ENCODE measurements around the gene PCGF3.

DNA sequence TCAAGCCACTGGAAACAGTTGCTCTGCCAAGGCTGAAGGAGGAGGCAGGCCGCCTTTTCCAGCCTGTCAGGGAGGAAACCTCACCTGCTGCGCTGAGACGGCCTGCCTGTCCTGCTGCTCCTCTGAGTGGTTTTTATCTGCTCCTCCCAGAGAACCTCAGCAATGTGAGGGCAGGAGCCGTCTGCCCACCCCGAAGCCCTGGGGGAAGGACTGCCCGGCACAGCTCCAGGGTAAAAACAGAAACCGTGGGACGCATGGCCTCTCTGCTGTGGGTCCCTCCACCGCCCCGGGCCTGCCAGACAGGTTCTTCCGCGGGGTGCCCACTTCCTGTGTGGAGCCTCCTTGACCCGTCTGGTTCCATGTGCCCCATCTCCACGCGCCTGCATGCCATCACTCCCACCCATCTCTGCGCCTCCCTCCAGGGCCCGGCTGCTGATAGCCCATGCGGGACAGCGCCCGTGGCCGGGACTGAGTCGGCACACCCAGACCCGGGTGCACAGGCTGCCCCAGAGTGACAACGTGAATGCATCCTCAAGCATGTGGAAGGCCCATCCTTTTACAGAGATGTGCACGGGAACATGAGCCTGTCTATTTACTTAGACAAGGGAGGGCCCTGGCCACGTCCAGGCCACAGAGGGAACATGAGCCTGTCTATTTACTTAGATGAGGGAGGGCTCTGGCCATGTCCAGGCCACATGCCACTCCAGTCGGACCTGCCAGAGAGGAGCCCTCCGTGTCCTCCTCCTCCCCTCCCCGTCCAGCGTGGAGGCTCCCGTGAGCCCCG lies 12.7 kb upstream of the PCGF3 start:
- no peak for TF ChIP-seq CTCF (IDR thresholded peaks at IDR 0.05)
- TF ChIP-seq POLR2A (IDR thresholded peaks at IDR 0.05), result no peak
- no peak for TF ChIP-seq POLR2AphosphoS5 (IDR thresholded peaks at IDR 0.05)
